Ramos (cell line): Measurements from ENCODE around the gene LTN1.
"Not testable (repeated sequence)": the region's sequence is repeated elsewhere in the genome, so short reads cannot be mapped to it uniquely, and the experiment has no call there.

Experiments
- in situ Hi-C: fragments of 300-500 bp; cut with MboI; formaldehyde crosslinking; loops from one replicate; pipeline ENCODE4 v1.14.3; 2022; ENCODE audit warnings: low sequenced_read_pairs; ENCODE audit not compliant: unreplicated experiment

LTN1 gene

GRCh38 chr21:28991861-28992525 lies 684 bp downstream of the LTN1 start:
- in situ Hi-C loops = no loop called here

- in situ Hi-C loops = not testable (repeated sequence)
These were observed 4.5 kb downstream of the LTN1 start for GRCh38 chr21:28988146-28988545.

- in situ Hi-C loops = no loop called here
These were observed 6.0 kb downstream of the LTN1 start for GRCh38 chr21:28986677-28987076.

- in situ Hi-C loops = no loop called here
These were observed 10.0 kb downstream of the LTN1 start for GRCh38 chr21:28982637-28983036.

- in situ Hi-C loops = no loop called here
These were observed 13.6 kb downstream of the LTN1 start for GRCh38 chr21:28979092-28979491.

- in situ Hi-C loops = no loop called here
These were observed 17.3 kb downstream of the LTN1 start for GRCh38 chr21:28975397-28975796.

- in situ Hi-C loops = no loop called here
These were observed 18.0 kb downstream of the LTN1 start for GRCh38 chr21:28974531-28975227.

GRCh38 chr21:28972398-28972797 lies 20.3 kb downstream of the LTN1 start:
- in situ Hi-C loops = no loop called here

GRCh38 chr21:28971171-28971570 lies 21.5 kb downstream of the LTN1 start:
- in situ Hi-C loops = no loop called here

GRCh38 chr21:28963831-28964230 lies 28.8 kb downstream of the LTN1 start:
- in situ Hi-C loops = no loop called here

GRCh38 chr21:28962465-28962864 lies 30.2 kb downstream of the LTN1 start:
- in situ Hi-C loops = no loop called here

GRCh38 chr21:28961927-28962326 lies 30.8 kb downstream of the LTN1 start:
- in situ Hi-C loops = no loop called here

GRCh38 chr21:28960245-28960644 lies 32.4 kb downstream of the LTN1 start:
- in situ Hi-C loops = no loop called here

GRCh38 chr21:28959367-28960099 lies 33.1 kb downstream of the LTN1 start:
- in situ Hi-C loops = no loop called here

GRCh38 chr21:28953247-28953646 lies 39.4 kb downstream of the LTN1 start:
- in situ Hi-C loops = no loop called here

GRCh38 chr21:28952686-28953085 lies 40.0 kb downstream of the LTN1 start:
- in situ Hi-C loops = no loop called here

- in situ Hi-C loops = no loop called here
These were observed 43.4 kb downstream of the LTN1 start for GRCh38 chr21:28949318-28949717.

- in situ Hi-C loops = no loop called here
These were observed 48.4 kb downstream of the LTN1 start for GRCh38 chr21:28944296-28944695.

- in situ Hi-C loops = no loop called here
These were observed 49.0 kb downstream of the LTN1 start for GRCh38 chr21:28943631-28944030.

GRCh38 chr21:28938726-28939125 lies 54.0 kb downstream of the LTN1 start:
- in situ Hi-C loops = no loop called here

GRCh38 chr21:28937737-28938136 lies 54.9 kb downstream of the LTN1 start:
- in situ Hi-C loops = no loop called here
